ENCODE results near the gene RNASEH2A.

DNA sequence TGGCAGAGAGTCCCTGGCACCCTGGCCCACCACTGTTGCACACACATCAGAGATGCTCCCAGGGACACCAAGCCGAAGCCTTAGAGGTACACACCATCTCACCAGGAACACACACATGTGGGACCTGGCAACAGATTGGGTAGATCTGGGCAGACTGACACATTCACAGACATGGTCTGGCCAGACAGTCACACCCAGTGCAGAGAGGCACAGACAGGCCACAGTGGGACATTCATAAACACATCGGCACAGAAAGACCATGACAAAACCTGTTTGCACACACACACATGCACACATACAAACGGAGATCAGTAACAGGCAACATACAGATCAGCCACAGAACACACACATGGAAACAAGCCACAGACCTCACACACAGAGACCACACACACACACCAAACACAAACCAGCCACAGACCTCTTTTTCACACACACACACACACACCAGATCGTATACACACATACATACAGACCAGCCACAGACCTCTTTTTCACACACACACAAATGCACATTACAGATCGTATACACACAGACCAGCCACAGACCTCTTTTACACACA lies 21.4 kb upstream of the RNASEH2A start:
- TF ChIP-seq, protein P1, sequence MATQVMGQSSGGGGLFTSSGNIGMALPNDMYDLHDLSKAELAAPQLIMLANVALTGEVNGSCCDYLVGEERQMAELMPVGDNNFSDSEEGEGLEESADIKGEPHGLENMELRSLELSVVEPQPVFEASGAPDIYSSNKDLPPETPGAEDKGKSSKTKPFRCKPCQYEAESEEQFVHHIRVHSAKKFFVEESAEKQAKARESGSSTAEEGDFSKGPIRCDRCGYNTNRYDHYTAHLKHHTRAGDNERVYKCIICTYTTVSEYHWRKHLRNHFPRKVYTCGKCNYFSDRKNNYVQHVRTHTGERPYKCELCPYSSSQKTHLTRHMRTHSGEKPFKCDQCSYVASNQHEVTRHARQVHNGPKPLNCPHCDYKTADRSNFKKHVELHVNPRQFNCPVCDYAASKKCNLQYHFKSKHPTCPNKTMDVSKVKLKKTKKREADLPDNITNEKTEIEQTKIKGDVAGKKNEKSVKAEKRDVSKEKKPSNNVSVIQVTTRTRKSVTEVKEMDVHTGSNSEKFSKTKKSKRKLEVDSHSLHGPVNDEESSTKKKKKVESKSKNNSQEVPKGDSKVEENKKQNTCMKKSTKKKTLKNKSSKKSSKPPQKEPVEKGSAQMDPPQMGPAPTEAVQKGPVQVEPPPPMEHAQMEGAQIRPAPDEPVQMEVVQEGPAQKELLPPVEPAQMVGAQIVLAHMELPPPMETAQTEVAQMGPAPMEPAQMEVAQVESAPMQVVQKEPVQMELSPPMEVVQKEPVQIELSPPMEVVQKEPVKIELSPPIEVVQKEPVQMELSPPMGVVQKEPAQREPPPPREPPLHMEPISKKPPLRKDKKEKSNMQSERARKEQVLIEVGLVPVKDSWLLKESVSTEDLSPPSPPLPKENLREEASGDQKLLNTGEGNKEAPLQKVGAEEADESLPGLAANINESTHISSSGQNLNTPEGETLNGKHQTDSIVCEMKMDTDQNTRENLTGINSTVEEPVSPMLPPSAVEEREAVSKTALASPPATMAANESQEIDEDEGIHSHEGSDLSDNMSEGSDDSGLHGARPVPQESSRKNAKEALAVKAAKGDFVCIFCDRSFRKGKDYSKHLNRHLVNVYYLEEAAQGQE (IDR thresholded peaks at IDR 0.05; ENCODE audit: insufficient read depth in 1 of 2, low read depth in 2 of 2, low read length in 2 of 2) = no peak
- no peak for TF ChIP-seq POLR2AphosphoS5 (IDR thresholded peaks at IDR 0.05; ENCODE audit: low read depth, low read length)
- no peak for TF ChIP-seq SIN3A (IDR thresholded peaks at IDR 0.05; ENCODE audit: borderline replicate concordance, insufficient read depth, low read length)
- TF ChIP-seq TAF1 (IDR thresholded peaks at IDR 0.05; ENCODE audit: borderline replicate concordance, insufficient read depth, low read length) = no peak; the same call in 1 of the 2 replicates
- no peak for TF ChIP-seq FOXP2 (optimal IDR thresholded peaks at IDR 0.05; ENCODE audit: borderline replicate concordance, extremely low read depth, extremely low read length, insufficient read depth)
